SK-N-SH (cell line): ENCODE data around the gene NCAPH2.

ENCODE experiments used
- CTCF ChIP-seq: fragments of 200-600 bp; sonication (generic); IDR thresholded peaks from 2 replicates; pipeline ENCODE4 v1.6.1; 2017; ENCODE audit warnings: antibody characterized with exemption, mild to moderate bottlenecking, moderate library complexity
- ELF1 ChIP-seq: IDR thresholded peaks from 2 replicates; pipeline ENCODE4 v1.4.0; 2012
- FOSL2 ChIP-seq: IDR thresholded peaks from 2 replicates; pipeline ENCODE4 v1.4.0; 2012; ENCODE audit warnings: low read depth, mild to moderate bottlenecking, moderate library complexity, borderline replicate concordance
- FOXM1 ChIP-seq: IDR thresholded peaks from 2 replicates; pipeline ENCODE4 v1.4.0; 2012; ENCODE audit warnings: low read depth, mild to moderate bottlenecking
- MAX ChIP-seq: IDR thresholded peaks from 2 replicates; pipeline ENCODE4 v1.4.0; 2012; ENCODE audit warnings: low read depth
- MXI1 ChIP-seq: IDR thresholded peaks from 2 replicates; pipeline ENCODE4 v1.6.1; 2012; ENCODE audit warnings: mild to moderate bottlenecking, low read depth, low read length, improper control_type of control experiment
- REST ChIP-seq: IDR thresholded peaks from 2 replicates; pipeline ENCODE4 v1.6.1; 2012; ENCODE audit warnings: mild to moderate bottlenecking, low read depth, low read length, moderate library complexity
- TCF12 ChIP-seq: IDR thresholded peaks from 2 replicates; pipeline ENCODE4 v1.4.0; 2012
- YY1 ChIP-seq: IDR thresholded peaks from 2 replicates; pipeline ENCODE4 v1.4.0; 2012; ENCODE audit warnings: low read depth, mild to moderate bottlenecking

GRCh38 chr22:50461536-50461935 is 46.5 kb upstream of the NCAPH2 start:
- TF ChIP-seq CTCF, result no peak
- TF ChIP-seq REST, result no peak
- TF ChIP-seq ELF1, result no peak
- no peak for TF ChIP-seq YY1
- no peak for TF ChIP-seq TCF12
- TF ChIP-seq MAX, result no peak
- no peak for TF ChIP-seq FOSL2
- no peak for TF ChIP-seq FOXM1
- no peak for TF ChIP-seq MXI1
